NCI-H2227 treated with DMSO at 0.1 percent for 48 hours (cell line): ENCODE results near the gene KPNA2.
"Not testable (repeated sequence)": the region's sequence is repeated elsewhere in the genome, so short reads cannot be mapped to it uniquely, and the experiment has no call there.

Experiments used
- DNase-seq: peaks from one replicate; lab custom pipeline; 2025; lab: John Stamatoyannopoulos, UW

KPNA2 gene

DNA sequence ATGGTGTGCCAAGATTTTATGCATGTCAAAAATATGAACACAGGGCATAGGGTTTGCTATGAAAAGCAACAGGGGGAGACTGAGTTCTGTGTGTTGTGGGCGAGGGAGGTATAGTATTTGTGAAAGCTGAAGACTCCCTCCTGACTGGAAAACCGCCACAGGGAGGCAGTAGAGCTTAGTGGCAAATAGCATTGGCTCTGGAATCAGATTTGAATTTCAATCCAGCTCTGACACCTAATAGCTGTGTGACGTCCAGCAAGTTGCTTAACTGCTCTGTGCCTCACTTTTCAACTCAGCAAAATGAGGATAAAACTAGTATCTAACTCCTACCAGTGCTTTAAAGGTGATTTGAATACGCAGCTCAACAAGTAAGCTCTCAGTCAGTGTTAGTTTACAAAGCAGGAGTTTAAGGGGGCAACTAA, 22.0 kb downstream of the KPNA2 start:
- DNase-seq, result no peak

- no peak for DNase-seq
Measured at GRCh38 chr17:68060336-68060735, 24.8 kb downstream of the KPNA2 start.

- DNase-seq, result no peak
Measured at GRCh38 chr17:68061512-68062313, 26.2 kb downstream of the KPNA2 start.

DNA sequence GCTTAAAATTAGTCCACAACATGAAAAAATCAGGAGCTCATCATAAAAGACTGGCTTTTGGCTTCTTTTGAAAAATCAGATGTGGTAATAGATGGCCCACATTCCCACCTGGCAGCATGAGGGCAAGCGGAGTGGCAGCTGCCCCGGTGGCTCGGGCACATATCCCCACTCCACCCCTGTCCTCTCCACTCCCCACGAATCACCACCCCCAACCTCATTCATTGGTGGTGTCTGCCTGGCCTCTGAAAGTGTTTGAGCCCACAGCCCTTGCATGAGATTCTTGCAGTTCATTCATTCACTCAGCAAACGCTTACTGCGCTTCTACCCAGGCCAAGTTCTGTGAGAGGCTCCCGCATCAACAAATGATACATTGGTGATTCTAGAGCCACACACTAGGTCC, 29.8 kb downstream of the KPNA2 start:
- DNase-seq, result not testable (repeated sequence)

DNA sequence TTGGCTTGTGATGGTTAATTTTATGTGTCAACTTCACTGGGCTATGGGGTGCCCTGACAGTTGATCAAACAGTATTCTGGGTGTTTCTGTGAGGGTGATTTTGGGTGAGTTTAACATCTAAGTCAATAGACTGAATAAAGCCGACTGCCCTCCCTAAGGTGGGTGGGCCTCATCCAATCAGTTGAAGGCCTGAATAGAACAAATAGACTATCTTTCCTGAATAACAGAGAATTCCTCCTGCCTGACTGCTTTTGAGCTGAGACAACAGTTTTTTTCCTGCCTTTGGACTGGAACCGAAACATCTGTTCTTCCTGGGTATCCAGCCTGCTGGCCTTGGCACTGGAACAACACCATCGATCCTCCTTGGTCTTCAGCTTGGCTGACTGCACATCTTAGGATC, 33.0 kb downstream of the KPNA2 start:
- DNase-seq, result not testable (repeated sequence)

DNA sequence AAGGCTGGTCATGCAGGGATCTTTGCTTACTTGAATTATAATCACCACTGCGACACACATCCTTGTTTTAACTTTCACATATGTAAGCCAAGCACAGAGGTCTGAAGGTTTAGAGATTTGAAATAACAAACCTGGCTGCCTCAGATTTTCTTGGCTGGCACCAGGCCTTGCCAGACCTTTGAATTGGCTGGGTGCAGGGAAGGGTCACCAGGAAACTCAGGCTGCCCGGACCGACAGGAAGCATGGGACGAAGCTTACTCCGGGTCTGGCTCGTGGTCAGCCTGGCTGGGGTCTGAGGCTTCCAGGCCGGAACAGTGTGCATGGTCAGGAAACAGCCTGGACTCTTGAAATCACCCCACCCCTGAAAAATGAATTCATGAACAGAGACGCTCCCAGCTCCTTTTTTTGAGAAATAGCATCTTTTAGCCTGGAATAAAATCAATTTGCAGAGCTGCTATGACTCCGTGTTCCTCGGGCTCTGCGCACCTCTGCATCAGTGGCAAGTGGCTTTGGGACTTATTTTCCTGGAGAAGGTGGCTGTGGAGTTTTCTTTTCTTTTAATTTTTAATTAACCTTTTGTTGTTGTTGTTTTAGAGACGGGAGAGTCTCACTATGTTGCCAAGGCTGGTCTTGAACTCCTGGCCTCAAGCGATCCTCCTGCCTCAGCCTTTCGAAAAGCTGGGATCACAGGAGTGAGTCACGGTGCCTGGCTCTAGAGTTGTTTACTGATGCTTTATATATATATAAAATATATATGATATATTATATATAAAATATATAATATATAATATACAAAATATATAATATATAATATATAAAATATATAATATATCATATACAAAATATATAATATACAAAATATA, 35.3 kb downstream of the KPNA2 start:
- not testable (repeated sequence) for DNase-seq

DNA sequence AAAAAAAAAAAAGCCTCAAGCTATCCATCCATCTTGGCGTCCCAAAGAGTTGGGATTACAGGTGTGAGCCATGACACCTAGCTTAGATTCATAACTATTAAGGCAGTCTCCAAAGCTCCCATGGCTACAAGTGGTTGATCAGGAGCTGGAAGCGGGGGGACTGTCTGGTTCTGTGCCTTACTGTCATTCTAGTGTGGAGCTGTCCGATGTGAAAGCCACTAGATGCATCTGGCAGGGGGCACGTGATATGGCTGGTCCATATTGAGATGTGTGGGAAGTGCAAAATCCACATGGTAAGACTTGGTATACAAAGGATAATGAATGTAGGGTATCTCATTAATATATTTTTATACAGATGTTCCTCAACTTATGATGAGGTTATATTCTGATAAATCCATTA, 38.7 kb downstream of the KPNA2 start:
- DNase-seq, result no peak

DNA sequence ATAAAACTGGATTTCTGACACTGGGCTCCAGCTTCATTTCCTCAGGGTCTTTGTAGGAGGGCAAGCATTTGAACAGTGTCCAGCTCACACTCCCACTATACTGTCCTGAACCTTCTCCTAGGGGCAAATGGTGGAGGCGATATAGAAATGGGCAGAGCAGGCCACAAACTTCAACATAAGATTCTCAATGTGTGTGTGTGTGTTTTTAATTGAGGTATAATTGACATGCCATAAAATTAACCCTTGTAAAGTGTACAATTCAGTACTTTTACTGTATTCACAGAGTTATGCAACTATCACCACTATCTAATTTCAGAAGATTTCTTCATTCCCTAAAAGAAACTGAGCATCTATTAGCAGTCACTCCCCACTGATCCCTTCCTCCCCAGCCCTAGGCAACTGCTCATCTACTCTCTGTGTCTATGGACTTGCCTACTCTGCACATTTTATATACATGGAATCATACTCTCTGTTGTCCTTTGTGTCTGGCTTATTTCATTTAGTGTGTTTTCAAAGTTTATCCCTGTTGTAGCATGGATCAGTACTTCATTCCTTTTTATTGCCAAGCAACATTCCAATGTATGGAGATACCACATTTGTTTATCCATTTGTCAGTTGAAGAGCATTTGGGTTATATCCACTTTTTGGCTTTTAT, 40.5 kb downstream of the KPNA2 start:
- not testable (repeated sequence) for DNase-seq

- not testable (repeated sequence) for DNase-seq
Measured at GRCh38 chr17:68077498-68077897, 42.0 kb downstream of the KPNA2 start.

DNA sequence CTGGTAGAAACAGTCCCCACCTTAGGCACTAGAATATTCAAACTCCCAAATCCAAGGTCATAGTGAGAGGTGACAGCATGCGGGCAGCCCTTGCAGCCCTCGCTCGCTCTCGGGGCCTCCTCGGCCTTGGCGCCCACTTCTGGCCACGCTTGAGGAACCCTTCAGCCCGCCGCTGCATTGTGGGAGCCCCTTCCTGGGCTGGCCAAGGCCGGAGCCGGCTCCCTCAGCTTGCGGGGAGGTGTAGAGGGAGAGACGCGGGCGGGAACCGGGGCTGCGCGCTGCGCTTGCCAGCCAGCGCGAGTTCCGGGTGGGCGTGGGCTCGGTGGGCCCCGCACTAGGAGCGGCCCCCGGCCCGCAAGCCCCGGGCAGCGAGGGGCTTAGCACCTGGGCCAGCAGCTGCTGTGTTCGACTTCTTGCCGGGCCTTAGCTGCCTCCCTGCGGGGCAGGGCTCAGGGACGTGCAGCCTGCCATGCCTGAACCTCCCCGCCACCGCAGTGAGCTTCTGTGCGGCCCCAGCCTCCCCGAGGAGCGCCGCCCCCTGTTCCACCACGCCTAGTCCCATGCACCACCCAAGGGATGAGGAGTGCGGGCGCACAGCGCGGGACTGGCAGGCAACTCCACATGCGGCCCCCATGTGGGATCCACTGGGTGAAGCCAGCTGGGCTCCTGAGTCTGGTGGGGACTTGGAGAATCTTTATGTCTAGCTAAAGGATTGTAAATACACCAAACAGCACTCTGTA, 45.0 kb downstream of the KPNA2 start:
- no peak for DNase-seq

GRCh38 chr17:68081305-68082265, 46.0 kb downstream of the KPNA2 start:
- not testable (repeated sequence) for DNase-seq

GRCh38 chr17:68085771-68086381, 50.3 kb downstream of the KPNA2 start:
- no peak for DNase-seq

DNA sequence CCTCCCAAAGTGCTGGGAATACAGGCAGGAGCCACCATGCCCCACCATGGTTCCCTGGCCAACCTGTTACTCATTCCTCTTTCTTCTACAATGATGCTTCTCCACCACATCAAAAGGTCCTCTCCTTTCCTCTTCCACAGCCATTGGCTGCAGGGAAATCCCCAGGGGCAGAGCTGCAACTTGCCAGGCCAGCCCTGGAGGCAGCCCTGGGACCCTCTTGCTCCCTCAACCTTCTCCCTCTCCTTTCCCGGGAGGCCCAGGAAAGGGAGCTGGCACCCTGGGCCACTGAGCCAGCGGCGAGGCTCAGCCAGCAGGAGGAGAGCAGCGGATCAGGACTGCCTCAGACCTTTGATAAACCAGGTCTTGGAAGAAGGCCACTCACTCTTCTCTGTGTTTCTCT, 51.1 kb downstream of the KPNA2 start:
- DNase-seq, result not testable (repeated sequence)

DNA sequence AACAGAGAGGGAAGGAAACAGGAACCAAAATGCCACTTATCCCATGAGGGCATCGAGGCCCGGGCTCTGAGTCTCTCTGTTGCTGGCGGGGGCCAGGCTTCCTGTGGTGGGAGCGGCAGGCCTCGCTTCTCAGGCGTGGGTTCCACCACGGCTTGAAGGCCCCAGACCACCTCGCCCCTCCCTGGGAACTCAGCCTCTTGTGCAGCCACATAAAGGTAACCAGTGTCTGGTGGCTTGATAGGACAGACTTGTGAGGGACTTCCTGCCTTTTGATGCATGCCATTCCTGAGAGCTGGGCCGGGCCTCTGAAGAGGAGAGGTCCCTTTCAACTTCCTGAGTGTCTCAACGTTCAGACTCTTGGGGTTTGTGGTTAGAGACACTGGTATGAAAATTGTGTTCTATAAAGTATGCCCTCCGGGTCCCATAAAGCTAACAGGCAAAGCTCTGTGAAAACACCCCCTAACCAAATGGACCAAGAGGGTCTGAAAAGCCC, 51.6 kb downstream of the KPNA2 start:
- not testable (repeated sequence) for DNase-seq

GRCh38 chr17:68087851-68088250, 52.3 kb downstream of the KPNA2 start:
- no peak for DNase-seq

GRCh38 chr17:68089881-68090280, 54.3 kb downstream of the KPNA2 start:
- no peak for DNase-seq

DNA sequence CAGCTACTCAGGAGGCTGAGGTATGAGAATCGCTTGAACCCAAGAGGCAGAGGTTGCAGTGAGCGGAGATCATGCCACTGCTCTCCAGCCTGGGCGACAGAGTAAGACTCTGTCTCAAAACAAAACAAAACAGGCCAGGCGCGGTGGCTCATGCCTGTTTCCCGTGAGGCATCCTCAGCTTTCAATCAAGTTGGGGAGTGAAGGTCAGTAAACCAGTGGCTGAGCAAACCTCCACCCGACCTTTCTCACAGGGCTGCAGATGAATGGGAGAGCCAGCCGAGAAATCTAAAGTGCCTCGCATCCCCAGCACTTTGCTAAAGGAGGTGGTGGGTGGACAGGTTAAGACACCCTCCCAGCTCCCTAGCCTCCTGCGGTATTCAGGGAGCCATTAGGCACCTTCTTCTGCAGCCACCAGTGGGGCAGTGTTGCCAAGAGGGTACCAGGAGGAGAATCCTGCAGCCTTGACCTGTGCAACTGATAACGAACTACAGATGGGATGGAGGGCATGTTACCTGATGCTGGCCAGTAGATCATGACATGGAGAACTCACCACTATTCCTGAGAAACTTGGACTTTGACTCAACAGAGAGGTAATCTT, 59.0 kb downstream of the KPNA2 start:
- DNase-seq, result no peak

DNA sequence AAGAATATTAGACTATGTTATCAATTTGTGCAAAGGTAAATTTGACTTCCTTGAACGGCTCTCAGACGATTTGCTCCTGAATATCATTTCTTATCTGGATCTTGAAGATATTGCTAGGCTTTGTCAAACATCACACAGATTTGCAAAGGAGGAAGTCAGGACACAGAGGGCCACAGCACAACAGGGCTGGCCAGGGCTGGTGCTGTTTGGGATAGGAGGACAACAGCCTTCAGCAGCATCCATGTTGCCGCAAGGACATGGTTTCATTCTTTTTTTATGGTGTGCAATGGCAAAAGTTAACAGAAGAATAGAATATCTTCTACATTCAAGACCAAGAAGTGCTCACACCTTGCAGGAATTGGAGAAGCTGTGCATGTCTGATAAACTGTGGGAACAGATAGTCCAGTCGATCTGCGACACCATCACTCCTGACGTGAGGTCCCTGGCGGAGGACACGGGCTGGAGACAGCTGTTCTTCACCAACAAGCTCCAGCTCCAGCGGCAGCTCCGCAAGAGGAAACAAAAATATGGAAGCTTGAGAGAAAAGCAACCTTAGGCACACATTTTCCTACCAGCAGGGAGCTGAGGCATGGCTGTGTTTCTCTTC, 59.8 kb downstream of the KPNA2 start:
- DNase-seq, result no peak

GRCh38 chr17:68096111-68096510, 60.6 kb downstream of the KPNA2 start:
- DNase-seq, result no peak
